ENCODE data around the gene SENP2. TPM values are rescaled to one million over a fixed set of nuclear protein-coding genes. Genes with fewer than 3 reads are reported as not detected.

The SENP2 gene
- polyA plus RNA-seq, 2 of the 4 experiments (the other 2 are of a cell fraction), result 19.7 to 22.4 TPM

GRCh38 chr3:185678027-185678426 lies 91.9 kb downstream of the SENP2 start (continued):
- no peak for TF ChIP-seq BCL3 (IDR thresholded peaks at IDR 0.05)
- no peak for TF ChIP-seq ZC3H11A (IDR thresholded peaks at IDR 0.05)
- no peak for TF ChIP-seq CTCF (IDR thresholded peaks at IDR 0.05)
- TF ChIP-seq HEYL (CRISPR knock-in tag; IDR thresholded peaks at IDR 0.05), result no peak
- TF ChIP-seq MYC (IDR thresholded peaks at IDR 0.05; ENCODE audit: borderline replicate concordance, low read length), result no peak

GRCh38 chr3:185680231-185680630 lies 94.1 kb downstream of the SENP2 start:
- 86% methylated on average over 4 of the region's 4 CpGs for WGBS (ENCODE audit: missing lambda C conversion rate)
- Histone ChIP-seq H3K4me3 (no peak overlapping the region), H3K9me3 (no peaks in the 10 kb centered on the region), H3K27ac (no peak overlapping the region), H3K4me2 (no peak overlapping the region), H3K4me1 (no peaks in the 10 kb centered on the region; the same call in 2 of the 3 replicates)
- ChIA-PET POLR2A (no interaction called here), CTCF (interaction anchor here (1.2 to 2.5 kb wide), 2 partner anchors 20 to 88 kb away, joined by 5 to 7 read pairs; no protein-coding TSS in a partner anchor)
- ATAC-seq, result no peak
- TF ChIP-seq HOXB5 (CRISPR knock-in tag; IDR thresholded peaks at IDR 0.05) (no peak), SMC3 (IDR thresholded peaks at IDR 0.05) (no peak), MAZ (IDR thresholded peaks at IDR 0.05; ENCODE audit: borderline replicate concordance, low read depth, low read length) (no peak), CHD2 (IDR thresholded peaks at IDR 0.05; ENCODE audit: low read length, partially characterized antibody) (no peak), E2F6 (IDR thresholded peaks at IDR 0.05; ENCODE audit: borderline replicate concordance, low read depth) (no peak), JUNB (IDR thresholded peaks at IDR 0.05) (no peak), NPAS2 (CRISPR knock-in tag; IDR thresholded peaks at IDR 0.05; ENCODE audit: borderline replicate concordance) (no peak), RNF2 (IDR thresholded peaks at IDR 0.05; ENCODE audit: borderline replicate concordance, low read depth) (no peak), PHF8 (IDR thresholded peaks at IDR 0.05; ENCODE audit: borderline replicate concordance, low read depth) (no peak), REST (IDR thresholded peaks at IDR 0.05) (no peak), NFE2L2 (conservative IDR thresholded peaks at IDR 0.05; ENCODE audit: low read length) (no peak), HEYL (CRISPR knock-in tag; IDR thresholded peaks at IDR 0.05) (no peak)
- no peak for DNase-seq (ENCODE audit: low read depth in 1 of 2, low spot score in 1 of 2)
- FAIRE-seq, result no peak

Small RNA genes within 50 kb of the gene (small RNA-seq; reads per million reads assigned to genes)
- gene AC133473.1, result 0 reads per million in 6 experiments

Other genes with a start within 250 kb of the SENP2 start
- 19.9 and 23.2 TPM in 2 replicates for gene MAP3K13, start 223.2 kb upstream of the SENP2 start, polyA plus RNA-seq (2011; rRNA removed)
- 15.8 to 16.3 TPM (median 15.9 TPM) in 3 replicates for gene MAP3K13, start 223.2 kb upstream of the SENP2 start, polyA plus RNA-seq (2017; fragmentation: RNase III; extraction: RNeasy Plus Mini Kit Qiagen cat#74134 plus additional on column Dnase treatment)
- 31.3 and 36.3 TPM in 2 replicates for gene TMEM41A, start 87.3 kb upstream of the SENP2 start, polyA plus RNA-seq (2011; rRNA removed)
- gene TMEM41A, start 87.3 kb upstream of the SENP2 start, polyA plus RNA-seq (2017; fragmentation: RNase III; extraction: RNeasy Plus Mini Kit Qiagen cat#74134 plus additional on column Dnase treatment), result 16.0 to 16.6 TPM (median 16.6 TPM) in 3 replicates
- gene LIPH, start 33.7 kb upstream of the SENP2 start, polyA plus RNA-seq (2011; rRNA removed), result 34.9 and 38.9 TPM in 2 replicates
- gene LIPH, start 33.7 kb upstream of the SENP2 start, polyA plus RNA-seq (2017; fragmentation: RNase III; extraction: RNeasy Plus Mini Kit Qiagen cat#74134 plus additional on column Dnase treatment), result 6.9 to 8.7 TPM (median 7.8 TPM) in 3 replicates
- gene IGF2BP2, start 238.7 kb downstream of the SENP2 start, polyA plus RNA-seq (2011; rRNA removed), result 2.2 and 4.6 TPM in 2 replicates
- gene IGF2BP2, start 238.7 kb downstream of the SENP2 start, polyA plus RNA-seq (2017; fragmentation: RNase III; extraction: RNeasy Plus Mini Kit Qiagen cat#74134 plus additional on column Dnase treatment), result 6.1 to 7.6 TPM (median 6.5 TPM) in 3 replicates